ENCODE measurements around the gene CPNE6.

Gene CPNE6

GRCh38 chr14:24055971-24056799 lies 15.2 kb upstream of the CPNE6 start:
- FAIRE-seq = no peak

- FAIRE-seq = no peak
Measured at GRCh38 chr14:24056800-24057184, 14.6 kb upstream of the CPNE6 start.

- no peak for FAIRE-seq
Measured at GRCh38 chr14:24057271-24057670, 14.1 kb upstream of the CPNE6 start.

DNA sequence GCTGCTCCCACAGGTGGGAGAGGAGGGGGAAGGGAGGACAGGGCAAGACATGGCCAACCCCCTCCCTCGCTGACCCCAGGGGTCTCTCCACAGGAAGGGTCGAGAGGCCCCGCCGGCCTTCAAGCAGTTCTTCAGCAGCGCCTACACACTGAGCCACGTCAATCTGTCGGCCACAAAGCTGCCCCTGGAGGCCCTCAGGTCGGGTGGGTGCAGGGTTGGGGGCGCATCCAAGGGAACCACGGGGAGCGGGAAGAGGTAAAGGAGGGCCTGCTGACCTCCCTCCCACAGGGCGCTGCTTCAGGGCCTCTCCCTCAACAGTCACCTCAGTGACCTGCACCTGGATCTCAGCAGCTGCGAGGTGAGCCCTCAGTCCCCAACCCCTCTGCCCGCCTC lies 13.5 kb upstream of the CPNE6 start:
- no peak for FAIRE-seq

GRCh38 chr14:24058260-24058950 lies 13.0 kb upstream of the CPNE6 start:
- no peak for FAIRE-seq

GRCh38 chr14:24058951-24059475 lies 12.3 kb upstream of the CPNE6 start:
- no peak for FAIRE-seq

GRCh38 chr14:24059841-24060388 lies 11.4 kb upstream of the CPNE6 start:
- no peak for FAIRE-seq

DNA sequence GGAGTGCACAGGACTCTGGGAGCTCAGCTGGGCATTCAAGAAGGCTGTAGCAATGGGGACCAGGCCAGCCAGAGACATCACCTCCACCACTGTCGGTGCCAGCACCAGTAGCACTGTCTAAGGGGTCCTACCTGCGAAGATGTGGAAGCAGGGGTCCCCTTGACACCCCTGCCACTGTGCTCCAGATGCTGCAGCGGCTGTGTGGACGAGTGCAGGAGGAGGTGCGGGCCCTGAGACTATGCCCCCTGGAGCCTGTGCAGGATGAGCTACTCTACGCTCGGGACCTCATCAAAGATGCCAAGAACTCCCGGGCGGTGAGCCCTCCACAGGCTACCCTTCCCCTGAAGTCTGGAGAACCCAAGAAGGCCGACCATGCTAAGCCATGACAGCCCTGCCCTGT lies 10.9 kb upstream of the CPNE6 start:
- FAIRE-seq = no peak

- no peak for FAIRE-seq
Measured at GRCh38 chr14:24060984-24061913, 10.1 kb upstream of the CPNE6 start.

DNA sequence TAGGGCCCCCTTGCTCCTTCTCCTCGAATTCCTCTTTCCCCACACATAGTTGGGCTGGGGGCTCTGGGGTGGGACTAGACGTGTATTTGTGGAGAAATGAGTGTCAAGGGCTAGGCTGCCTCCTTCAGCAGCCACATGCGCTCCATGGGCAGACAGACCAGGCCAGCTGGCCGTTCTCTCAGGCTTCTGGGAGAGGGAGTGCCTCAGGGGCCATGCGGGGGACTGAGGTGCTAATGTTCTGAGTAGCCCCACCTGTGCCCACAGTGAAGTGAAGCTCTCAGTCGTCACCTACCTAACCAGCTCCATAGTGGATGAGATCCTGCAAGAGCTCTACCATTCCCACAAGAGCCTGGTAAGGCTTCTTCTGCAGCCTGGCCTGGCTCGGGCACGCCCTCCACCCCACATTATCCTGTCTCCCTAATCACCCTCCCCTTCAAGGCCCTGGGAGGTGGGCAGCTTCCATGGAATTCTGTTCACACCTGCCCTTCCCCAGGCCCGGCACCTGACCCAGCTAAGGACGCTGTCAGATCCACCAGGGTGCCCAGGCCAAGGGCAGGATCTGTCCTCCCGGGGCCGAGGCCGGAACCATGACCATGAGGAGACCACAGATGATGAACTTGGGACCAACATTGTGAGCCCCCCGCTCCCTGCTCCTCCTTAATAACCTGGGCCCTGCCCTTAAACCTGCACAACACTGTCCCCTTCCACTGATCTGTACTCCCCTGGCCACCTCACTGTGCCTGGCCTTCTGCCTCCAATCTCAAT lies 9.0 kb upstream of the CPNE6 start:
- FAIRE-seq = no peak

- FAIRE-seq = no peak
Measured at GRCh38 chr14:24063263-24063836, 8.0 kb upstream of the CPNE6 start.

DNA sequence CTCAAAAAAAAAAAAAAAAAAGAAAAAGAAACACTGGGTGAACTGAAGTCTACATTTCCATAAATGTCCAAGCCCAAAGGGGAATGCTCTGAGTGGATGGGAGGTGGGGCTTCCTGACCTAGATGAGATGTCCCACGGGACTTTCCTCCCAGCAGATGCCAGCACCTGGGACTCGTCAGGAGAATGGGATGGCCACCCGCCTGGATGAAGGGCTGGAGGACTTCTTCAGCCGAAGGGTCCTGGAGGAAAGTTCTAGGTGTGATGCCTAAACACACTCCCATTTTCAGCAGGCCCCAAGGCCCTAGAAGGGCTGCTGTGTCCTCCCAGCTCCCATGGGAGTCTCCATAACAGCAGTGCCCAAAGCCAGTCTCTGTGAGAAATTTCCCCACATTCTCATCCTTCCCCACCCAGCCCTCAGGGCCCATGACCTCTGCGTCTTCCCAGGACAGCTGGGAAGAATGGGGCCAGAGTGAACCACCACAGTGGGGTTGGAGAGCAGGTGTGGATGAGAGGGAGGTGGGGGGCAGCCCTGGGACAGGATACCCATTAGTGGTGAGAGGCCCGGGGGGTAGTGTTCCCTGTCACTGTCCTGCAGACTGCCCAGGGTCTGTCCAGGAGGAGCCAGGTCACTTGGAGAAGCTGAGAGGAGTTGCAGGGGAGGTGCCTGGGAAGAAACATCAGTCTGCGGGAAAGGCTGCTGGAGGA lies 7.1 kb upstream of the CPNE6 start:
- no peak for FAIRE-seq

DNA sequence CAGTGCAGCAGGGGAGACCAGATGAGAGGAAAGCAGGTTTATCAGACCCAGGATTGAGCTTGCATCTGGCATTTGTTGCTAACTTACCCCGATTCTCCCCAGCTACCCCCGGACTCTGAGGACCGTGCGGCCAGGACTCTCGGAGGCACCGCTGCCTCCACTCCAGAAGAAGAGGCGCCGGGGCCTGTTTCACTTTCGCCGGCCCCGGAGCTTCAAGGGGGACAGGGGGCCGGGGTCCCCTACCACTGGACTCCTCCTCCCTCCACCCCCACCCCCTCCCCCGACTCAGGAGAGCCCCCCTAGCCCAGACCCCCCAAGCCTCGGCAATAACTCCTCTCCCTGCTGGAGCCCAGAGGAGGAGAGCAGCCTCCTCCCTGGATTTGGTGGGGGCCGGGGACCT lies 6.5 kb upstream of the CPNE6 start:
- FAIRE-seq = no peak

GRCh38 chr14:24065408-24065807 lies 6.0 kb upstream of the CPNE6 start:
- FAIRE-seq = no peak

GRCh38 chr14:24066496-24067132 lies 4.7 kb upstream of the CPNE6 start:
- FAIRE-seq = no peak

DNA sequence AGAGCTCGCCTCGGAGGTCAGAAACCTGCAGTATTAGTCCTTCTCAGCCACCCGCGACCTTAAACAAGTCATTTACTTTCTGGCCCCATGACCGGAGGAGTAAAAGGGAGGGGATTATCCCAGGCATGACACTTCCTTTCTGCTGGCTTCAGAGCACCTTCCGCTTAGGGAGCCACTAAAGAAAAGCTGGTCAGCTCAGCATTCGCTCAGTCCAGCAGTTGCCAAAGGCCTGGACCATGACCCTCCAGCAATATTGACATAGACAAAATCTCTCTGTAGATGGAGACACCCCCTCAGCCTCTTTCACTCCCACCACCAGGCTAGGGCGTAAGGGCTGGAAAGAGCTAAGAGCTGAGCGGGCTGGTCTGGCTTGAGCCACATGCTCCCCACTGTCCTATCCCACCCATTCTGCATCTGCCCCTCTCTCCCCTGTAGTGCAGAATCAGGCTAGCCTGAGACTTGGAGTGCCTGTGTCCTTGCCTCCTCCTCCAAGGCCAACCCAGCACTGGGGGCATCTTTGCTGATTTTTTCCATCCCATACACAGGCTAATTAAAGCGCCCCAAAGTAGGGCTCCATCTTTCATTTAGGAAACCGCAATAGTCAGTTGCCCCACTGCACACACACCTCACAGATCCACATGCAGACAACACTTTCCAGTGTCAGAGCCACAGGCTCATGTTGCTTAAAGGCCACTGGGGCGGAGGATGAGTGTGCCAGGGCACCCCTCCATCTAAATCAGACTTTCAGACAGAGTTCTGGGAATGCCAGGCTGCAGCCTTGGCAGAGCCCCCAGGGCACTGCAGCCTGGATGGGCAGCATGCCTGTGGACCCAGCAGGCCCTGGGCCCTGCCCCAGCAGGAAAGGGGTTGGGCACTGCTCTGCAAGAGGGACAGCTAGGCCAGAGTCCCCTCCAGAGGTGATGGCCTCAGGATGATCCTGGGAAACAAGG lies 4.0 kb upstream of the CPNE6 start:
- no peak for FAIRE-seq

DNA sequence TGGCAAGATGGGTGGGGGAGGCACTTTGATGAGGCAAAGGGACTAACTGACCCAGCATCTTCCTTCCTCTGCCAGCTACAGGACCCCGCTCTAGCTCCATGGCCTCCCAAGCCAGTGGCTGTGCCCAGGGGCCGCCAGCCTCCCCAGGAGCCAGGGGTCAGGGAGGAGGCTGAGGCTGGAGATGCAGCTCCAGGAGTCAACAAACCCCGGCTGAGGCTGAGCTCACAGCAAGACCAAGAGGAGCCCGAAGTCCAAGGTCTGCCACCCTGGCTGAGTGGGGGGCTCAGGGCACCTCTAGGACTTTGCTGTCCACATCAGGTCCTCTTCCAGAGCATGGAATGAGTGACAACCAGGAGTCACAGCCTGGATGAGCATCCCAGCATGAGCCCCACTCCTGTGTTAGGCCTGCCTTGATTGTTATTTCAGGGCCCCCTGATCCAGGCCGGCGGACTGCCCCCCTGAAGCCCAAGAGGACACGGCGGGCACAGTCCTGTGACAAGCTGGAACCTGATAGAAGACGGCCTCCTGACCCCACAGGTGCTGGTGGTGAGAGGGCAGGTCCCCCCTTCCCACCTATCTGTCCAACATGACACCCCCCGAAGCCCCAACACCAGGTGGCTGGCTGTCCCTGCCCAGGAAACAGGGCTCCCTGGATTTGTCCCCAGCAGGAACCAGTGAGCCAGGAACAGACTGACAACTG lies 2.5 kb upstream of the CPNE6 start:
- no peak for FAIRE-seq

- no peak for FAIRE-seq
Measured at GRCh38 chr14:24069411-24069735, 2.0 kb upstream of the CPNE6 start.
